HUES6 (cell line): Measurements from ENCODE around the gene NCAPH2.

ENCODE experiments used
- H3K27ac ChIP-seq: 2 replicates; pipeline ENCODE4 v1.7.0; 2013; ENCODE audit warnings: low read depth, mild to moderate bottlenecking, low read length, inconsistent platforms
- H3K27me3 ChIP-seq: 2 replicates; pipeline ENCODE4 v1.6.1; 2013; ENCODE audit warnings: low read length; ENCODE audit not compliant: control insufficient read depth, insufficient read depth
- H3K36me3 ChIP-seq: 2 replicates; pipeline ENCODE4 v1.6.1; 2013; ENCODE audit warnings: low read length; ENCODE audit not compliant: control insufficient read depth, insufficient read depth
- H3K4me1 ChIP-seq: 2 replicates; pipeline ENCODE4 v1.6.1; 2013; ENCODE audit warnings: low read length; ENCODE audit not compliant: control insufficient read depth, insufficient read depth
- H3K4me3 ChIP-seq: 2 replicates; pipeline ENCODE4 v1.5.1; 2013; ENCODE audit warnings: low read depth, low read length
- H3K9ac ChIP-seq: one replicate; pipeline ENCODE4 v1.6.1; 2013; ENCODE audit warnings: mild to moderate bottlenecking, low read length
- H3K9me3 ChIP-seq: 2 replicates; pipeline ENCODE4 v1.6.1; 2013; ENCODE audit warnings: low read depth, low read length; ENCODE audit not compliant: control insufficient read depth, insufficient read depth

The NCAPH2 gene

GRCh38 chr22:50475652-50476002 is 32.4 kb upstream of the NCAPH2 start:
- H3K9me3 ChIP-seq, result no peaks in the 10 kb centered on the region
- H3K9ac ChIP-seq, result no peak overlapping the region
- no peak overlapping the region for H3K27ac ChIP-seq
- H3K4me3 ChIP-seq, result peak overlapping the region; percentile 66; the same call in 1 of the 2 replicates
- peaks cover 19% of the 10 kb centered on the region for H3K27me3 ChIP-seq
- peaks cover 29% of the 10 kb centered on the region for H3K4me1 ChIP-seq
- H3K36me3 ChIP-seq, result 0 out of 2 replicates have a peak, but pooled peaks cover 6% of the 10 kb centered on the region

GRCh38 chr22:50476868-50477267 is 31.2 kb upstream of the NCAPH2 start:
- no peak overlapping the region for H3K9ac ChIP-seq
- peaks cover 24% of the 10 kb centered on the region for H3K4me1 ChIP-seq
- H3K27ac ChIP-seq, result no peak overlapping the region
- 0 out of 2 replicates have a peak, but pooled peaks cover 6% of the 10 kb centered on the region for H3K36me3 ChIP-seq
- no peaks in the 10 kb centered on the region for H3K9me3 ChIP-seq
- H3K4me3 ChIP-seq, result no peak overlapping the region
- peaks cover 27% of the 10 kb centered on the region for H3K27me3 ChIP-seq

GRCh38 chr22:50477923-50478322 is 30.1 kb upstream of the NCAPH2 start:
- peaks cover 32% of the 10 kb centered on the region for H3K27me3 ChIP-seq
- peaks cover 29% of the 10 kb centered on the region for H3K4me1 ChIP-seq
- H3K36me3 ChIP-seq, result peaks cover 2% of the 10 kb centered on the region; the same call in 1 of the 2 replicates
- H3K4me3 ChIP-seq, result no peak overlapping the region
- no peak overlapping the region for H3K9ac ChIP-seq
- H3K27ac ChIP-seq, result no peak overlapping the region
- H3K9me3 ChIP-seq, result no peaks in the 10 kb centered on the region

- peaks cover 5% of the 10 kb centered on the region; the same call in 1 of the 2 replicates for H3K36me3 ChIP-seq
- H3K9me3 ChIP-seq, result no peaks in the 10 kb centered on the region
- H3K4me3 ChIP-seq, result no peak overlapping the region
- peaks cover 21% of the 10 kb centered on the region for H3K4me1 ChIP-seq
- no peak overlapping the region for H3K27ac ChIP-seq
- H3K9ac ChIP-seq, result no peak overlapping the region
- peaks cover 36% of the 10 kb centered on the region for H3K27me3 ChIP-seq
Observed at GRCh38 chr22:50479721-50480120, 28.3 kb upstream of the NCAPH2 start.

- H3K4me1 ChIP-seq, result peaks cover 16% of the 10 kb centered on the region
- H3K36me3 ChIP-seq, result peaks cover 5% of the 10 kb centered on the region; the same call in 1 of the 2 replicates
- H3K4me3 ChIP-seq, result peak overlapping the region; percentile 80
- H3K9ac ChIP-seq, result peak overlapping the region; percentile 50
- no peak overlapping the region for H3K27ac ChIP-seq
- H3K27me3 ChIP-seq, result peaks cover 36% of the 10 kb centered on the region
- H3K9me3 ChIP-seq, result no peaks in the 10 kb centered on the region
Observed at GRCh38 chr22:50481045-50481439, 27.0 kb upstream of the NCAPH2 start.

GRCh38 chr22:50481440-50482106 is 26.5 kb upstream of the NCAPH2 start, which contains the start of gene ADM2:
Gene ADM2 (plus strand): TSS chr22:50481543. CDS start chr22:50481848, 305 bp downstream.
- Histone ChIP-seq H3K36me3 (peaks cover 5% of the 10 kb centered on the region; the same call in 1 of the 2 replicates), H3K27me3 (peaks cover 36% of the 10 kb centered on the region), H3K9me3 (no peaks in the 10 kb centered on the region), H3K4me1 (peaks cover 17% of the 10 kb centered on the region), H3K4me3 (peak within 1 kb of the TSS; percentile 80), H3K9ac (peak within 1 kb of the TSS; percentile 73), H3K27ac (peak within 1 kb of the TSS; percentile 77)

GRCh38 chr22:50482107-50483074 is 25.6 kb upstream of the NCAPH2 start:
- Histone ChIP-seq H3K4me3 (peak overlapping the region; percentile 80), H3K9me3 (no peaks in the 10 kb centered on the region), H3K27me3 (peaks cover 36% of the 10 kb centered on the region), H3K36me3 (peaks cover 5% of the 10 kb centered on the region; the same call in 1 of the 2 replicates), H3K4me1 (peaks cover 19% of the 10 kb centered on the region), H3K27ac (peak overlapping the region; percentile 77), H3K9ac (peak overlapping the region; percentile 73)

GRCh38 chr22:50483106-50483505 is 24.9 kb upstream of the NCAPH2 start:
- peaks cover 36% of the 10 kb centered on the region for H3K27me3 ChIP-seq
- no peak overlapping the region for H3K27ac ChIP-seq
- no peak overlapping the region for H3K4me3 ChIP-seq
- H3K36me3 ChIP-seq, result peaks cover 5% of the 10 kb centered on the region; the same call in 1 of the 2 replicates
- no peak overlapping the region for H3K9ac ChIP-seq
- no peaks in the 10 kb centered on the region for H3K9me3 ChIP-seq
- peaks cover 16% of the 10 kb centered on the region for H3K4me1 ChIP-seq

GRCh38 chr22:50483556-50483955 is 24.5 kb upstream of the NCAPH2 start:
- Histone ChIP-seq H3K9me3 (no peaks in the 10 kb centered on the region), H3K36me3 (peaks cover 5% of the 10 kb centered on the region; the same call in 1 of the 2 replicates), H3K27me3 (peaks cover 36% of the 10 kb centered on the region), H3K4me1 (peaks cover 16% of the 10 kb centered on the region), H3K9ac (no peak overlapping the region), H3K4me3 (no peak overlapping the region), H3K27ac (no peak overlapping the region)

- Histone ChIP-seq H3K36me3 (peaks cover 5% of the 10 kb centered on the region; the same call in 1 of the 2 replicates), H3K4me1 (peaks cover 16% of the 10 kb centered on the region), H3K27me3 (peaks cover 31% of the 10 kb centered on the region), H3K9ac (no peak overlapping the region), H3K4me3 (no peak overlapping the region), H3K27ac (no peak overlapping the region), H3K9me3 (no peaks in the 10 kb centered on the region)
Observed at GRCh38 chr22:50483977-50484853, 23.8 kb upstream of the NCAPH2 start.
